IMR-90 (cell line): ENCODE measurements around the gene SLC9A1. TPM values are rescaled to one million over a fixed set of nuclear protein-coding genes. Genes with fewer than 3 reads are reported as not detected.

ENCODE experiments used
- ATAC-seq: fragments of 200-7000 bp; cut with Tn5 transposase; 2 replicates; pipeline ENCODE4 v1.9.1; 2020; ENCODE audit warnings: low read depth, mild to moderate bottlenecking, moderate library complexity
- BruUV-seq: library from RNA; stranded (reverse); fragments of 400-500 nt; replicated peaks from 2 replicates; lab custom pipeline; 2021; lab: Mats Ljungman, UMichigan
- CTCF ChIA-PET: fragments of 300-600 bp; formaldehyde crosslinking; extraction: SDS; loops from one replicate; lab custom pipeline; 2021; ENCODE audit warnings: antibody characterized with exemption; lab: Yijun Ruan, JAX
- POLR2A ChIA-PET: fragments of 300-600 bp; sonication (Branson Sonifier 250); formaldehyde crosslinking; loops from one replicate; lab custom pipeline; 2022; ENCODE audit warnings: antibody characterized with exemption; ENCODE audit not compliant: unreplicated experiment; lab: Charles Lee
- DNase-seq: peaks from one replicate; pipeline ENCODE4 v3.0.0; 2013
- H2AFZ ChIP-seq: replicated peaks from 2 replicates; pipeline ENCODE3; 2013; ENCODE audit warnings: low read length, mild to moderate bottlenecking; ENCODE audit not compliant: poor library complexity
- H2AK5ac ChIP-seq: 2 replicates; pipeline ENCODE4 v1.6.1; 2013; ENCODE audit warnings: low read depth, low read length, inconsistent platforms
- H2AK9ac ChIP-seq: replicated peaks from 2 replicates; pipeline ENCODE3; 2013; ENCODE audit warnings: mild to moderate bottlenecking, low read depth, low read length, moderate library complexity; ENCODE audit not compliant: poor library complexity
- H2BK120ac ChIP-seq: 2 replicates; pipeline ENCODE4 v1.6.1; 2013; ENCODE audit warnings: low read depth, low read length, inconsistent platforms
- H2BK15ac ChIP-seq: 3 replicates; pipeline ENCODE4 v1.6.1; 2013; ENCODE audit warnings: low read depth, low read length, inconsistent platforms
- H2BK20ac ChIP-seq: 2 replicates; pipeline ENCODE4 v1.6.1; 2013; ENCODE audit warnings: low read depth, mild to moderate bottlenecking, inconsistent platforms, low read length, moderate library complexity
- H2BK5ac ChIP-seq: 2 replicates; pipeline ENCODE4 v1.6.1; 2013; ENCODE audit warnings: mild to moderate bottlenecking, low read depth, low read length, inconsistent platforms; ENCODE audit not compliant: poor library complexity, severe bottlenecking
- H3K14ac ChIP-seq: replicated peaks from 2 replicates; pipeline ENCODE4 v1.6.1; 2013; ENCODE audit warnings: low read depth, low read length, inconsistent platforms
- H3K18ac ChIP-seq: 2 replicates; pipeline ENCODE4 v1.6.1; 2013; ENCODE audit warnings: low read depth, low read length, control low read depth
- H3K23ac ChIP-seq: 2 replicates; pipeline ENCODE4 v1.6.1; 2013; ENCODE audit warnings: low read depth, low read length, inconsistent platforms
- H3K27ac ChIP-seq: 2 replicates; pipeline ENCODE4 v1.5.1; 2013; ENCODE audit warnings: mild to moderate bottlenecking, control low read depth, low read length; ENCODE audit not compliant: insufficient read depth
- H3K27me3 ChIP-seq: 2 replicates; pipeline ENCODE4 v1.6.1; 2013; ENCODE audit warnings: low read length; ENCODE audit not compliant: control insufficient read depth, insufficient read depth
- H3K36me3 ChIP-seq: 2 replicates; pipeline ENCODE4 v1.6.1; 2013; ENCODE audit warnings: low read length, mixed read lengths; ENCODE audit not compliant: control insufficient read depth, insufficient read depth
- H3K4ac ChIP-seq: 2 replicates; pipeline ENCODE4 v1.6.1; 2013; ENCODE audit warnings: low read depth, low read length, inconsistent platforms
- H3K4me1 ChIP-seq: 2 replicates; pipeline ENCODE4 v1.6.1; 2013; ENCODE audit warnings: low read length, mixed read lengths; ENCODE audit not compliant: control insufficient read depth, insufficient read depth
- H3K4me2 ChIP-seq: 2 replicates; pipeline ENCODE4 v1.6.1; 2013; ENCODE audit warnings: low read depth, mild to moderate bottlenecking, control low read depth, low read length, moderate library complexity
- H3K4me3 ChIP-seq: 2 replicates; pipeline ENCODE4 v1.5.1; 2013; ENCODE audit warnings: low read depth, mild to moderate bottlenecking, control low read depth, low read length, moderate library complexity; ENCODE audit not compliant: insufficient read depth
- H3K56ac ChIP-seq: 2 replicates; pipeline ENCODE4 v1.6.1; 2013; ENCODE audit warnings: low read length, inconsistent platforms; ENCODE audit not compliant: insufficient read depth; ENCODE audit errors: extremely low read depth
- H3K79me1 ChIP-seq, 2 experiments: 2 replicates each; pipeline ENCODE4 v1.6.1; 2013; ENCODE audit warnings: low read length in 2 of 2, inconsistent platforms in 1 of 2, low read depth in 1 of 2
- H3K9ac ChIP-seq: 2 replicates; pipeline ENCODE4 v1.6.1; 2013; ENCODE audit warnings: low read depth, low read length, control low read depth
- H3K9me1 ChIP-seq: 2 replicates; pipeline ENCODE4 v1.6.1; 2013; ENCODE audit warnings: low read length, inconsistent platforms; ENCODE audit not compliant: insufficient read depth
- H3K9me3 ChIP-seq: 2 replicates; pipeline ENCODE4 v1.6.1; 2013; ENCODE audit warnings: low read length; ENCODE audit not compliant: control insufficient read depth, insufficient read depth
- H4K20me1 ChIP-seq: 2 replicates; pipeline ENCODE4 v1.6.1; 2013; ENCODE audit warnings: low read length, inconsistent platforms; ENCODE audit not compliant: insufficient read depth
- H4K5ac ChIP-seq: 2 replicates; pipeline ENCODE4 v1.6.1; 2013; ENCODE audit warnings: mild to moderate bottlenecking, low read depth, low read length, control low read depth
- H4K8ac ChIP-seq, 2 experiments: 2 replicates each; pipeline ENCODE4 v1.6.1; 2013; ENCODE audit warnings: low read depth in 2 of 2, low read length in 2 of 2, control low read depth in 1 of 2, inconsistent platforms in 1 of 2
- H4K91ac ChIP-seq: 2 replicates; pipeline ENCODE4 v1.6.1; 2013; ENCODE audit warnings: low read depth, low read length, inconsistent platforms; ENCODE audit not compliant: insufficient read depth
- CHD1 ChIP-seq: IDR thresholded peaks from 2 replicates; pipeline ENCODE4 v1.6.1; 2012; ENCODE audit warnings: low read depth, low read length, improper control_type of control experiment
- RFX5 ChIP-seq: IDR thresholded peaks from 2 replicates; pipeline ENCODE4 v1.8.0; 2012; ENCODE audit warnings: low read depth, mild to moderate bottlenecking, low read length, moderate library complexity
- SMC3 ChIP-seq: fragments of 150-350 bp; IDR thresholded peaks from 2 replicates; pipeline ENCODE4 v1.6.1; 2016; ENCODE audit warnings: low read depth, mild to moderate bottlenecking, antibody characterized with exemption, low read length, moderate library complexity
- WGBS, 2 experiments: methylation state at CpG; one replicate each; pipeline versions ENCODE4 v1.1.5 to v1.1.7; 2013; ENCODE audit warnings: missing lambda C conversion rate in 2 of 2; ENCODE audit not compliant: insufficient read length in 1 of 2; ENCODE audit errors: extremely low coverage in 2 of 2; 5-methylcytosine and 5-hydroxymethylcytosine counted together
- dilution Hi-C: fragments of 300-500 bp; cut with HindIII; formaldehyde crosslinking; loops from one replicate; pipeline ENCODE4 v1.14.3; 2018; ENCODE audit warnings: low sequenced_read_pairs; ENCODE audit not compliant: unreplicated experiment
- in situ Hi-C: fragments of 300-500 bp; cut with MboI; formaldehyde crosslinking; loops from 3 replicates; pipeline ENCODE4 v1.14.3; 2019; ENCODE audit warnings: low sequenced_read_pairs, inconsistent platforms, mixed read lengths
- intact Hi-C: fragments of 100-400 bp; cut with micrococcal nuclease; formaldehyde crosslinking; loops from 2 replicates; pipeline ENCODE4 v1.10.0; 2022
- polyA plus RNA-seq, 3 experiments: library from polyadenylated mRNA; depleted of rRNA; stranded (reverse); fragments of >200 nt; gene quantifications; 2 replicates each; pipeline ENCODE4 v1.2.3, GENCODE V29; 2012; ENCODE audit warnings: low replicate concordance in 1 of 3
- total RNA-seq: library from RNA; depleted of rRNA; stranded (reverse); fragments of >200 nt; gene quantifications from 2 replicates; pipeline ENCODE4 v1.2.3, GENCODE V29; 2012
- TF ChIP-seq, protein P1 (sequence below): fragments of 150-350 bp; IDR thresholded peaks from 2 replicates; pipeline ENCODE4 v1.6.1; 2016; ENCODE audit warnings: low read depth, mild to moderate bottlenecking, low read length, moderate library complexity, borderline replicate concordance
- TF ChIP-seq, protein P2 (sequence below): conservative IDR thresholded peaks from 2 replicates; pipeline ENCODE4 v1.5.1; 2012; ENCODE audit warnings: mild to moderate bottlenecking, low read depth, low read length, improper control_type of control experiment
- TF ChIP-seq, protein P3 (sequence below): fragments of 150-350 bp; IDR thresholded peaks from 2 replicates; pipeline ENCODE4 v1.6.1; 2017; ENCODE audit warnings: mild to moderate bottlenecking, antibody characterized with exemption, low read length, low read depth

SLC9A1 gene
- total and polyA plus RNA-seq, 2 of the 4 experiments (the other 2 are of a cell fraction) = 2.0 to 21.2 TPM

DNA sequence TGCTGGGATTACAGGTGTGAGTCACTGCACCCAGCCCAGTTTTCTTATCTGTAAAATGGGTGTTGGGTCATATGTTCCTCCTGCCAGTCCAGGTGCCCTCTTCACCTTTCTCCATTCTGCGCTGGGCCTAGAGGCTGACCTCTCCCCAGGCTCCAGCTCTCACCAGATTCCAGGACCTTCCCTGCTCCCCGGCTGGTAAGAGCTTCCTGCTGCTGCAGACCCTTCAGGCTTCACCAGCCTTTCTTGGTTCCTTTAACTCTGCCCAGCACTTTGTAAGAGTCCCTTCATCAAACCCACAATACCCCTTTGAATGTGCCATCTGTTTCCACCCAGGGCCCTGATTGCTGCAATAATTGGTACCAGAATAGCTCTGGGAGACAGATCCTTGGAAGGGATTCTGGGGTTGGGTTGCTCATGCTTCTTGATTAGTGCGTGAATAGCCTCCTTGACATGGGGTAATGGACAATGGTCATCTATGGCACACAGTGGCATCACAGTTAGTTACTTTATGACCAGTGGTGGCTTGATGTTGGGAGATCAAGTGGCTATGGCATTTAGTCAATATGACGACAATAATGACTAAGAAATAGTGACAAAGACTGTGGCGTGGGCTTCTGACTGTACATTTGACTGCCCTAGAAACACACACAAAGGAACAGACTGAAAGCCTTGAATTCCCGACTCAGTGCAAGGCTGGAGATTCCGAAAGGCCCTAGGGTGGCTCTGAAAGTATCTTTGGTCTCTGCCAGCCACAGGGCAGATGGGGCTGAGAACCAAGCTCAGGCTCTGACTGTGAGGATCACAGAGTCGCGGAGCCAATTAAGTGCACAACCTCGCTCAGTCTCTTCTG, 67.3 kb downstream of the SLC9A1 start (continued):
- TF ChIP-seq RFX5 = no peak

DNA sequence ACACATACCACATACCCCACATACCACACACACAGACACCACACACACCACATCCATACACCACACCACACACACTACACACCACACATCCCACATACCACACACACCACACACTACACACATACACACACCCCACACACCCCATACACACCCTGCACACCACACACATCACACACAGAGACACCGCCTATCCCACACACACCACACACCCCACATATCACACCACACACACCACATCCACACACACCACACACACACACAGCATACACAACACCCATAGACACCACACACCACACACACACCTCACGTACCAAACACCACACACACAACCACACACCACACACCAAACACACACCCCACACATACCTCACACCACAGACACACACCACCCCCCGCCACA, 68.3 kb downstream of the SLC9A1 start:
- no peak overlapping the region for H4K91ac ChIP-seq
- H2BK20ac ChIP-seq = no peak overlapping the region
- no peak overlapping the region for H3K4me3 ChIP-seq
- in situ Hi-C loops = no loop called here
- peaks cover 31% of the 10 kb centered on the region for H3K27me3 ChIP-seq
- no peak overlapping the region for H3K9ac ChIP-seq
- H2AFZ ChIP-seq = no peak overlapping the region
- no peak overlapping the region for H4K8ac ChIP-seq
- peak overlapping the region; percentile 71; the same call in 1 of the 2 replicates for H3K14ac ChIP-seq
- POLR2A ChIA-PET = no interaction called here
- no peak overlapping the region for H2AK9ac ChIP-seq
- 100% methylated on average over 1 of the region's 3 CpGs; no CpG with 5 or more reads in 1 of the 2 experiments for WGBS, 2 experiments
- H3K9me1 ChIP-seq = peaks cover 6% of the 10 kb centered on the region; the same call in 1 of the 2 replicates
- no peak overlapping the region for H3K4ac ChIP-seq
- intact Hi-C loops = no loop called here
- no peaks in the 10 kb centered on the region for H3K4me1 ChIP-seq
- no peak overlapping the region for H3K18ac ChIP-seq
- no peak overlapping the region for H4K5ac ChIP-seq
- H3K56ac ChIP-seq = no peak overlapping the region
- CTCF ChIA-PET = no interaction called here
- no peak overlapping the region for H3K27ac ChIP-seq
- no peak overlapping the region for H2BK120ac ChIP-seq
- TF ChIP-seq SMC3 (no peak), RFX5 (no peak), CHD1 (no peak)
- TF ChIP-seq, protein P1, sequence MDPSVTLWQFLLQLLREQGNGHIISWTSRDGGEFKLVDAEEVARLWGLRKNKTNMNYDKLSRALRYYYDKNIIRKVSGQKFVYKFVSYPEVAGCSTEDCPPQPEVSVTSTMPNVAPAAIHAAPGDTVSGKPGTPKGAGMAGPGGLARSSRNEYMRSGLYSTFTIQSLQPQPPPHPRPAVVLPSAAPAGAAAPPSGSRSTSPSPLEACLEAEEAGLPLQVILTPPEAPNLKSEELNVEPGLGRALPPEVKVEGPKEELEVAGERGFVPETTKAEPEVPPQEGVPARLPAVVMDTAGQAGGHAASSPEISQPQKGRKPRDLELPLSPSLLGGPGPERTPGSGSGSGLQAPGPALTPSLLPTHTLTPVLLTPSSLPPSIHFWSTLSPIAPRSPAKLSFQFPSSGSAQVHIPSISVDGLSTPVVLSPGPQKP = no peak
- TF ChIP-seq, protein P2, sequence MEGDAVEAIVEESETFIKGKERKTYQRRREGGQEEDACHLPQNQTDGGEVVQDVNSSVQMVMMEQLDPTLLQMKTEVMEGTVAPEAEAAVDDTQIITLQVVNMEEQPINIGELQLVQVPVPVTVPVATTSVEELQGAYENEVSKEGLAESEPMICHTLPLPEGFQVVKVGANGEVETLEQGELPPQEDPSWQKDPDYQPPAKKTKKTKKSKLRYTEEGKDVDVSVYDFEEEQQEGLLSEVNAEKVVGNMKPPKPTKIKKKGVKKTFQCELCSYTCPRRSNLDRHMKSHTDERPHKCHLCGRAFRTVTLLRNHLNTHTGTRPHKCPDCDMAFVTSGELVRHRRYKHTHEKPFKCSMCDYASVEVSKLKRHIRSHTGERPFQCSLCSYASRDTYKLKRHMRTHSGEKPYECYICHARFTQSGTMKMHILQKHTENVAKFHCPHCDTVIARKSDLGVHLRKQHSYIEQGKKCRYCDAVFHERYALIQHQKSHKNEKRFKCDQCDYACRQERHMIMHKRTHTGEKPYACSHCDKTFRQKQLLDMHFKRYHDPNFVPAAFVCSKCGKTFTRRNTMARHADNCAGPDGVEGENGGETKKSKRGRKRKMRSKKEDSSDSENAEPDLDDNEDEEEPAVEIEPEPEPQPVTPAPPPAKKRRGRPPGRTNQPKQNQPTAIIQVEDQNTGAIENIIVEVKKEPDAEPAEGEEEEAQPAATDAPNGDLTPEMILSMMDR = no peak
- TF ChIP-seq, protein P3, sequence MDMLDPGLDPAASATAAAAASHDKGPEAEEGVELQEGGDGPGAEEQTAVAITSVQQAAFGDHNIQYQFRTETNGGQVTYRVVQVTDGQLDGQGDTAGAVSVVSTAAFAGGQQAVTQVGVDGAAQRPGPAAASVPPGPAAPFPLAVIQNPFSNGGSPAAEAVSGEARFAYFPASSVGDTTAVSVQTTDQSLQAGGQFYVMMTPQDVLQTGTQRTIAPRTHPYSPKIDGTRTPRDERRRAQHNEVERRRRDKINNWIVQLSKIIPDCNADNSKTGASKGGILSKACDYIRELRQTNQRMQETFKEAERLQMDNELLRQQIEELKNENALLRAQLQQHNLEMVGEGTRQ = no peak
- H3K79me1 ChIP-seq = no peaks in the 10 kb centered on the region
- 0 out of 2 replicates have a peak overlapping the region, but pooled peaks have one; percentile 48 for H2AK5ac ChIP-seq
- H3K4me2 ChIP-seq = no peak overlapping the region
- peaks cover 5% of the 10 kb centered on the region for H3K9me3 ChIP-seq
- peak overlapping the region; percentile 94 for H2BK5ac ChIP-seq
- DNase-seq = no peak
- dilution Hi-C loops = no loop called here
- no peak overlapping the region for H3K23ac ChIP-seq
- no peaks in the 10 kb centered on the region for H4K20me1 ChIP-seq
- no peaks in the 10 kb centered on the region for H3K36me3 ChIP-seq
- no peak overlapping the region for H2BK15ac ChIP-seq
- BruUV-seq = no TSS peak
- ATAC-seq = no peak
